Measurements from ENCODE around the gene ZNF189.

The ZNF189 gene

GRCh38 chr9:101403516-101404285 lies 5.0 kb downstream of the ZNF189 start:
- peaks cover 17% of the 10 kb centered on the region for H3K4me1 ChIP-seq (ENCODE audit: control insufficient read depth, insufficient read depth, low read length)
- no peaks in the 10 kb centered on the region for H3K27me3 ChIP-seq (replicated peaks; ENCODE audit: control insufficient read depth, insufficient read depth, low read length)
- H3K36me3 ChIP-seq (ENCODE audit: control insufficient read depth, insufficient read depth, low read length, severe bottlenecking): peaks cover 84% of the 10 kb centered on the region
- peak overlapping the region; percentile 21 for H3K4me3 ChIP-seq (ENCODE audit: low read length)
- H3K9me3 ChIP-seq (ENCODE audit: control insufficient read depth, low read length): peaks cover 57% of the 10 kb centered on the region
- DNase-seq (ENCODE audit: low read depth): no peak
- no peak overlapping the region for H3K9ac ChIP-seq (ENCODE audit: low read length)

GRCh38 chr9:101408374-101409078 lies 9.9 kb downstream of the ZNF189 start:
- no peaks in the 10 kb centered on the region for H3K4me1 ChIP-seq (ENCODE audit: control insufficient read depth, insufficient read depth, low read length)
- no peaks in the 10 kb centered on the region for H3K27me3 ChIP-seq (replicated peaks; ENCODE audit: control insufficient read depth, insufficient read depth, low read length)
- H3K9ac ChIP-seq (ENCODE audit: low read length): no peak overlapping the region
- DNase-seq (ENCODE audit: low read depth): no peak
- H3K4me3 ChIP-seq (ENCODE audit: low read length): peak overlapping the region; percentile 63
- H3K9me3 ChIP-seq (ENCODE audit: control insufficient read depth, low read length): peaks cover 90% of the 10 kb centered on the region
- peaks cover 67% of the 10 kb centered on the region for H3K36me3 ChIP-seq (ENCODE audit: control insufficient read depth, insufficient read depth, low read length, severe bottlenecking)

- peak; percentile 12 for DNase-seq (ENCODE audit: low read depth)
- H3K4me1 ChIP-seq (ENCODE audit: control insufficient read depth, insufficient read depth, low read length): no peaks in the 10 kb centered on the region
- H3K4me3 ChIP-seq (ENCODE audit: low read length): peak overlapping the region; percentile 63
- no peak overlapping the region for H3K9ac ChIP-seq (ENCODE audit: low read length)
- peaks cover 88% of the 10 kb centered on the region for H3K9me3 ChIP-seq (ENCODE audit: control insufficient read depth, low read length)
- H3K27me3 ChIP-seq (replicated peaks; ENCODE audit: control insufficient read depth, insufficient read depth, low read length): no peaks in the 10 kb centered on the region
- peaks cover 61% of the 10 kb centered on the region for H3K36me3 ChIP-seq (ENCODE audit: control insufficient read depth, insufficient read depth, low read length, severe bottlenecking)
Observed at GRCh38 chr9:101409079-101409477, 10.4 kb downstream of the ZNF189 start.

- Histone ChIP-seq H3K36me3 (ENCODE audit: control insufficient read depth, insufficient read depth, low read length, severe bottlenecking) (peaks cover 5% of the 10 kb centered on the region), H3K9me3 (ENCODE audit: control insufficient read depth, low read length) (peaks cover 32% of the 10 kb centered on the region), H3K27me3 (replicated peaks; ENCODE audit: control insufficient read depth, insufficient read depth, low read length) (no peaks in the 10 kb centered on the region), H3K4me1 (ENCODE audit: control insufficient read depth, insufficient read depth, low read length) (no peaks in the 10 kb centered on the region), H3K4me3 (ENCODE audit: low read length) (no peak overlapping the region), H3K9ac (ENCODE audit: low read length) (no peak overlapping the region)
- no peak for DNase-seq (ENCODE audit: low read depth)
Observed at GRCh38 chr9:101414839-101415238, 16.2 kb downstream of the ZNF189 start.

- no peaks in the 10 kb centered on the region for H3K4me1 ChIP-seq (ENCODE audit: control insufficient read depth, insufficient read depth, low read length)
- H3K9ac ChIP-seq (ENCODE audit: low read length): no peak overlapping the region
- H3K9me3 ChIP-seq (ENCODE audit: control insufficient read depth, low read length): peaks cover 25% of the 10 kb centered on the region
- no peak overlapping the region for H3K4me3 ChIP-seq (ENCODE audit: low read length)
- H3K36me3 ChIP-seq (ENCODE audit: control insufficient read depth, insufficient read depth, low read length, severe bottlenecking): no peaks in the 10 kb centered on the region
- no peak for DNase-seq (ENCODE audit: low read depth)
- H3K27me3 ChIP-seq (replicated peaks; ENCODE audit: control insufficient read depth, insufficient read depth, low read length): no peaks in the 10 kb centered on the region
Observed at GRCh38 chr9:101415578-101415977, 16.9 kb downstream of the ZNF189 start.

- no peaks in the 10 kb centered on the region for H3K27me3 ChIP-seq (replicated peaks; ENCODE audit: control insufficient read depth, insufficient read depth, low read length)
- peaks cover 6% of the 10 kb centered on the region for H3K4me1 ChIP-seq (ENCODE audit: control insufficient read depth, insufficient read depth, low read length)
- no peak for DNase-seq (ENCODE audit: low read depth)
- no peak overlapping the region for H3K4me3 ChIP-seq (ENCODE audit: low read length)
- no peak overlapping the region for H3K9ac ChIP-seq (ENCODE audit: low read length)
- H3K36me3 ChIP-seq (ENCODE audit: control insufficient read depth, insufficient read depth, low read length, severe bottlenecking): no peaks in the 10 kb centered on the region
- H3K9me3 ChIP-seq (ENCODE audit: control insufficient read depth, low read length): peaks cover 13% of the 10 kb centered on the region
Observed at GRCh38 chr9:101417389-101417788, 18.7 kb downstream of the ZNF189 start.

GRCh38 chr9:101417977-101418376 lies 19.3 kb downstream of the ZNF189 start:
- Histone ChIP-seq H3K9ac (ENCODE audit: low read length) (no peak overlapping the region), H3K27me3 (replicated peaks; ENCODE audit: control insufficient read depth, insufficient read depth, low read length) (no peaks in the 10 kb centered on the region), H3K36me3 (ENCODE audit: control insufficient read depth, insufficient read depth, low read length, severe bottlenecking) (no peaks in the 10 kb centered on the region), H3K9me3 (ENCODE audit: control insufficient read depth, low read length) (peaks cover 9% of the 10 kb centered on the region), H3K4me3 (ENCODE audit: low read length) (no peak overlapping the region), H3K4me1 (ENCODE audit: control insufficient read depth, insufficient read depth, low read length) (peaks cover 6% of the 10 kb centered on the region)
- no peak for DNase-seq (ENCODE audit: low read depth)

GRCh38 chr9:101418518-101419430 lies 20.1 kb downstream of the ZNF189 start:
- Histone ChIP-seq H3K9me3 (ENCODE audit: control insufficient read depth, low read length) (peaks cover 1% of the 10 kb centered on the region), H3K4me1 (ENCODE audit: control insufficient read depth, insufficient read depth, low read length) (peaks cover 6% of the 10 kb centered on the region), H3K4me3 (ENCODE audit: low read length) (no peak overlapping the region), H3K9ac (ENCODE audit: low read length) (no peak overlapping the region), H3K27me3 (replicated peaks; ENCODE audit: control insufficient read depth, insufficient read depth, low read length) (no peaks in the 10 kb centered on the region), H3K36me3 (ENCODE audit: control insufficient read depth, insufficient read depth, low read length, severe bottlenecking) (no peaks in the 10 kb centered on the region)
- no peak for DNase-seq (ENCODE audit: low read depth)

GRCh38 chr9:101419863-101420262 lies 21.2 kb downstream of the ZNF189 start:
- no peak for DNase-seq (ENCODE audit: low read depth)
- no peaks in the 10 kb centered on the region for H3K36me3 ChIP-seq (ENCODE audit: control insufficient read depth, insufficient read depth, low read length, severe bottlenecking)
- H3K9me3 ChIP-seq (ENCODE audit: control insufficient read depth, low read length): no peaks in the 10 kb centered on the region
- H3K4me1 ChIP-seq (ENCODE audit: control insufficient read depth, insufficient read depth, low read length): peaks cover 6% of the 10 kb centered on the region
- no peak overlapping the region for H3K9ac ChIP-seq (ENCODE audit: low read length)
- no peak overlapping the region for H3K4me3 ChIP-seq (ENCODE audit: low read length)
- H3K27me3 ChIP-seq (replicated peaks; ENCODE audit: control insufficient read depth, insufficient read depth, low read length): no peaks in the 10 kb centered on the region

GRCh38 chr9:101421653-101422065 lies 23.0 kb downstream of the ZNF189 start:
- H3K36me3 ChIP-seq (ENCODE audit: control insufficient read depth, insufficient read depth, low read length, severe bottlenecking): no peaks in the 10 kb centered on the region
- DNase-seq (ENCODE audit: low read depth): no peak
- H3K27me3 ChIP-seq (replicated peaks; ENCODE audit: control insufficient read depth, insufficient read depth, low read length): no peaks in the 10 kb centered on the region
- H3K9me3 ChIP-seq (ENCODE audit: control insufficient read depth, low read length): no peaks in the 10 kb centered on the region
- peaks cover 6% of the 10 kb centered on the region for H3K4me1 ChIP-seq (ENCODE audit: control insufficient read depth, insufficient read depth, low read length)
- H3K4me3 ChIP-seq (ENCODE audit: low read length): no peak overlapping the region
- H3K9ac ChIP-seq (ENCODE audit: low read length): no peak overlapping the region

GRCh38 chr9:101427358-101427757 lies 28.7 kb downstream of the ZNF189 start:
- H3K27me3 ChIP-seq (replicated peaks; ENCODE audit: control insufficient read depth, insufficient read depth, low read length): peaks cover 6% of the 10 kb centered on the region
- no peak overlapping the region for H3K4me3 ChIP-seq (ENCODE audit: low read length)
- H3K9me3 ChIP-seq (ENCODE audit: control insufficient read depth, low read length): no peaks in the 10 kb centered on the region
- H3K9ac ChIP-seq (ENCODE audit: low read length): no peak overlapping the region
- H3K36me3 ChIP-seq (ENCODE audit: control insufficient read depth, insufficient read depth, low read length, severe bottlenecking): no peaks in the 10 kb centered on the region
- H3K4me1 ChIP-seq (ENCODE audit: control insufficient read depth, insufficient read depth, low read length): no peaks in the 10 kb centered on the region
- no peak for DNase-seq (ENCODE audit: low read depth)
